Measurements from ENCODE around the gene PAN3. TPM values are rescaled to one million over a fixed set of nuclear protein-coding genes. Genes with fewer than 3 reads are reported as not detected.

PAN3 gene
- total RNA-seq, 2 experiments from 2014 or later, result 30.9 to 32.9 TPM

- Mint-ChIP-seq H3K27me3 (peaks cover 5% of the 10 kb centered on the region), H3K4me3 (no peak overlapping the region), H3K4me1 (ENCODE audit: low read depth) (peaks cover 11% of the 10 kb centered on the region), H3K27ac (no peak overlapping the region), H3K36me3 (ENCODE audit: low read depth) (no peaks in the 10 kb centered on the region), H3K9me3 (no peaks in the 10 kb centered on the region)
- no peak for TF ChIP-seq CTCF (IDR thresholded peaks at IDR 0.05)
- ATAC-seq (no peak), DNase-seq (no peak)
- ChIA-PET POLR2A (no interaction called here), CTCF (interaction anchor here (0.9 kb wide), 1 partner anchor 61 kb away, joined by 3 read pairs; no protein-coding TSS in a partner anchor)
- intact Hi-C loops (cut with micrococcal nuclease), result no loop called here
Measured at GRCh38 chr13:28121224-28121623, 17.1 kb upstream of the PAN3 start.

- ChIA-PET CTCF (no interaction called here), POLR2A (interaction anchor here (0.7 kb wide), 1 partner anchor 24 kb away, joined by 3 read pairs; no protein-coding TSS in a partner anchor)
- no peaks in the 10 kb centered on the region for H3K27me3 Mint-ChIP-seq
- H3K9me3 Mint-ChIP-seq, result no peaks in the 10 kb centered on the region
- no peak overlapping the region for H3K4me3 Mint-ChIP-seq
- intact Hi-C loops (cut with micrococcal nuclease), result no loop called here
- DNase-seq (no peak), ATAC-seq (no peak)
- no peaks in the 10 kb centered on the region for H3K4me1 Mint-ChIP-seq (ENCODE audit: low read depth)
- no peak for TF ChIP-seq CTCF (IDR thresholded peaks at IDR 0.05)
- H3K27ac Mint-ChIP-seq, result no peak overlapping the region
- H3K36me3 Mint-ChIP-seq (ENCODE audit: low read depth), result no peaks in the 10 kb centered on the region
Measured at GRCh38 chr13:28128030-28128429, 10.3 kb upstream of the PAN3 start.

GRCh38 chr13:28128926-28129325 is 9.4 kb upstream of the PAN3 start:
- no peak overlapping the region for H3K27ac Mint-ChIP-seq
- intact Hi-C loops (cut with micrococcal nuclease), result no loop called here
- H3K4me1 Mint-ChIP-seq (ENCODE audit: low read depth), result no peaks in the 10 kb centered on the region
- no peaks in the 10 kb centered on the region for H3K27me3 Mint-ChIP-seq
- CTCF ChIA-PET, result no interaction called here
- H3K9me3 Mint-ChIP-seq, result no peaks in the 10 kb centered on the region
- ATAC-seq (no peak), DNase-seq (no peak)
- no peak for TF ChIP-seq CTCF (IDR thresholded peaks at IDR 0.05)
- H3K36me3 Mint-ChIP-seq (ENCODE audit: low read depth), result no peaks in the 10 kb centered on the region
- H3K4me3 Mint-ChIP-seq, result no peak overlapping the region
- POLR2A ChIA-PET, result interaction anchor here (0.7 kb wide), 1 partner anchor 24 kb away, joined by 3 read pairs; no protein-coding TSS in a partner anchor

GRCh38 chr13:28129911-28130693 is 8.2 kb upstream of the PAN3 start:
- POLR2A ChIA-PET, result interaction anchor here (0.6 to 1.0 kb wide), 2 partner anchors 9 to 838 kb away, joined by 3 read pairs; no protein-coding TSS in a partner anchor
- no peak for ATAC-seq
- Mint-ChIP-seq H3K4me1 (ENCODE audit: low read depth) (no peaks in the 10 kb centered on the region), H3K4me3 (no peak overlapping the region), H3K36me3 (ENCODE audit: low read depth) (no peaks in the 10 kb centered on the region), H3K27ac (no peak overlapping the region), H3K27me3 (no peaks in the 10 kb centered on the region), H3K9me3 (no peaks in the 10 kb centered on the region)
- no peak for TF ChIP-seq CTCF (IDR thresholded peaks at IDR 0.05)
- DNase-seq, result no peak
- intact Hi-C loops (cut with micrococcal nuclease), result no loop called here
- CTCF ChIA-PET, result no interaction called here

- H3K27me3 Mint-ChIP-seq, result no peaks in the 10 kb centered on the region
- TF ChIP-seq CTCF (IDR thresholded peaks at IDR 0.05), result no peak
- ChIA-PET CTCF (no interaction called here), POLR2A (interaction anchor here (0.7 kb wide), 1 partner anchor 124 kb away, joined by 3 read pairs; no protein-coding TSS in a partner anchor)
- intact Hi-C loops (cut with micrococcal nuclease), result no loop called here
- no peak overlapping the region for H3K27ac Mint-ChIP-seq
- peaks cover 3% of the 10 kb centered on the region for H3K36me3 Mint-ChIP-seq (ENCODE audit: low read depth)
- no peak overlapping the region for H3K4me3 Mint-ChIP-seq
- no peaks in the 10 kb centered on the region for H3K9me3 Mint-ChIP-seq
- peaks cover 3% of the 10 kb centered on the region for H3K4me1 Mint-ChIP-seq (ENCODE audit: low read depth)
- no peak for DNase-seq
- no peak for ATAC-seq
Measured at GRCh38 chr13:28131646-28132045, 6.7 kb upstream of the PAN3 start.

Data from activated CD8-positive, alpha-beta T cell treated with anti-CD3 and anti-CD28 coated beads for 36 hours (primary cell).